Astrocyte of the spinal cord (primary cell): ENCODE results near the gene ARCN1.
A peak's percentile ranks its signal among the peaks of the same experiment; 100 is the strongest.

Experiments used
- DNase-seq: peaks from one replicate; pipeline ENCODE4 v3.0.0; 2011; ENCODE audit warnings: low read depth, low spot score
- H3K4me3 ChIP-seq: 2 replicates; pipeline ENCODE4 v1.5.1; 2011; ENCODE audit warnings: low read depth, mild to moderate bottlenecking, low read length, moderate library complexity
- in situ Hi-C: cut with HindIII; loops from 2 replicates; pipeline ENCODE4 v1.10.0; 2017; ENCODE audit warnings: low sequenced_read_pairs
- TF ChIP-seq, protein P1 (sequence below): IDR thresholded peaks from 2 replicates; pipeline ENCODE4 v1.5.1; 2012; ENCODE audit warnings: low read depth, mild to moderate bottlenecking, low read length, inconsistent platforms

Gene ARCN1

DNA sequence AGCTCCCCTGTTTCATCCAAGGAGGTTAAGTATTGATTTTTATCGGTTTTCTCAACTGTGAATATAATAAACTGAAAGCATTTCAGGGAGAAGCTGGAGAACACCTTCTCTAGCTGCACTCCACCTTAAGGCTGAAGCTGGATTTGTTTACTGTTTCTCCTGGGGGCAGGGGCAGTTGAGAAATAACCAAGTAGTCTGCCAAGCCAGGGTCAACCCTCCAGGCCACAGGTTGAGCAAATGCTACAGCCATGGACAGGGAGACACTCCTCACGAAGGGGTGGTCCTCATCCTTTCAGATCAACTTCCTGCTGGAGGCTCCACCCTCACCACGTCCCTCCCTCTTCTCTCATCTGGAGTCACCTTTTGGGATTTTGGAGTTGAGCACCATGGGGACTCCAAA lies 45.1 kb upstream of the ARCN1 start, which contains the start of gene TTC36:
TTC36 (plus strand) TSS at position 366 of the 400 bp plus-strand sequence; CDS start at position 387, 21 bp downstream.
- DNase-seq = no peak
- in situ Hi-C loops = no loop called here
- TF ChIP-seq, protein P1, sequence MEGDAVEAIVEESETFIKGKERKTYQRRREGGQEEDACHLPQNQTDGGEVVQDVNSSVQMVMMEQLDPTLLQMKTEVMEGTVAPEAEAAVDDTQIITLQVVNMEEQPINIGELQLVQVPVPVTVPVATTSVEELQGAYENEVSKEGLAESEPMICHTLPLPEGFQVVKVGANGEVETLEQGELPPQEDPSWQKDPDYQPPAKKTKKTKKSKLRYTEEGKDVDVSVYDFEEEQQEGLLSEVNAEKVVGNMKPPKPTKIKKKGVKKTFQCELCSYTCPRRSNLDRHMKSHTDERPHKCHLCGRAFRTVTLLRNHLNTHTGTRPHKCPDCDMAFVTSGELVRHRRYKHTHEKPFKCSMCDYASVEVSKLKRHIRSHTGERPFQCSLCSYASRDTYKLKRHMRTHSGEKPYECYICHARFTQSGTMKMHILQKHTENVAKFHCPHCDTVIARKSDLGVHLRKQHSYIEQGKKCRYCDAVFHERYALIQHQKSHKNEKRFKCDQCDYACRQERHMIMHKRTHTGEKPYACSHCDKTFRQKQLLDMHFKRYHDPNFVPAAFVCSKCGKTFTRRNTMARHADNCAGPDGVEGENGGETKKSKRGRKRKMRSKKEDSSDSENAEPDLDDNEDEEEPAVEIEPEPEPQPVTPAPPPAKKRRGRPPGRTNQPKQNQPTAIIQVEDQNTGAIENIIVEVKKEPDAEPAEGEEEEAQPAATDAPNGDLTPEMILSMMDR = no peak
- H3K4me3 ChIP-seq = no peak within 1 kb of the TSS

DNA sequence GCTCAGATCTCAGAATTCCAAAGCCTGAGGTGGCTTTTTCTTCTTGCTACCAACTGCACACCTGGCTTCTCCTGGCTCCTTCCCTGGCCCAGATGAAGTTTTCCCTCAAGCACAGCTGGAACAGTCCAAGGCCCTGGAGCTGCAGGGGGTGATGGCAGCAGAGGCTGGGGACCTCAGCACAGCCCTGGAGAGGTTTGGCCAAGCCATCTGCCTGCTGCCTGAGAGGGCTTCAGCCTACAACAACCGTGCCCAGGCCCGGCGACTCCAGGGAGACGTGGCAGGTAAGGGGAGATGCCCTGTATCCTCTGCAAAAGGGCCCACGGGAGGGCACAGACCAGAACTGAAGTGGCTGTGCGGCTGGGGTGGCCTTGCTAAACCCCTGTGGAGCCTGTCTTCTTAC lies 43.7 kb upstream of the ARCN1 start:
- in situ Hi-C loops = no loop called here
- TF ChIP-seq, protein P1 = no peak
- no peak for DNase-seq
- no peak overlapping the region for H3K4me3 ChIP-seq

DNA sequence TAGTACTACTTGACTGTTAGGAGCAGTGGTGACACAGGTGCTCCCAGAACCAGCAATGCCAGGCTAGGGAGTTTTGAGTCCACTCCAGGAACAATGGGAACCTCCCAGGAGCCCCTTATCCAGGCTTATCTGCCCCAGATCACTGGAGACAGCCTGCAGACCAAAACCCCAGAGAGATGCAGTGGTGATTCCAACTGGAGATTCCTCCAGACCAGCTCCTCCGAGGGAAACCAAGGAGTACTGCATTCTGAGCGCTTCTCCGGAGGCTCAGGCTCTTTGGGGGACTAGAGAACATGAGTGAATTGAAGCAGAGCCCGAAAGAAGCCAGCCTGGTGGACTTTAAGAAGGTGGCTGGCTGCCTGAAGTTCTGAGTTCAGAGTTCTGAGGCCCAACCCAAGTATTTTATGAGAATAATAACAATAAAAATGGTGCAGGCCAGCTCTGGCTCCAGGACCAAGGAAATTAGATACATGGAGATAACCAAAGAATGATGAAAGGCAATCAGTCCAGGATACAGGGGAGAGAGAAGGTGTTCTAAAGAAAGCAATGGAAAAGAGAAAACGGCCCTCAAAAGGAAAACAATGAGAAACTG lies 42.5 kb upstream of the ARCN1 start:
- in situ Hi-C loops = no loop called here
- peak overlapping the region; percentile 79 for H3K4me3 ChIP-seq
- TF ChIP-seq, protein P1 = no peak
- no peak for DNase-seq

DNA sequence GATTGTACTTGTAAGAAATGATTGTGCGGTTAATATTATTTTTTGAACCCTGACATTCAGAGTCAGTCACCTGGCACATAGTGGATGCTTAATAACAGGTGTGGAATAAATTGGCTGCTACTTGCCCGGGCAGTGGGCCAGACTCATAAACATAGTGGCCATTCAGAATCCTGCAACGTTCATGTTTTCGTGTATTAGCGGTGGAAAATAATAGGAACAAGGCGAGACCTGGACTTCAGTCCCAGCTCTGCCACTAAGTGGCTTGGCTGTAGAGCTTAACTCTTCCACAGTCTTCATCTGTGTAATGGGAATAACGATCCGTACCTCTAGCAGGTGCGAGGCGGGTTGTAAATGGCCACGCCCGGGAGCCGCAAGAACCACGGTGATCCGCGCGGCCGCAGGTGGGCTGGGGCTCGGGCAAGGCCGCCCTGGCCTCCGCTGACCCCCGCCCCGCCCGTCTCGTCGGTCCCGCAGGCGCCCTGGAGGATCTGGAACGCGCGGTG lies 42.0 kb upstream of the ARCN1 start:
- in situ Hi-C loops = no loop called here
- H3K4me3 ChIP-seq = peak overlapping the region; percentile 79
- TF ChIP-seq, protein P1 = no peak
- peak; percentile 6 for DNase-seq

DNA sequence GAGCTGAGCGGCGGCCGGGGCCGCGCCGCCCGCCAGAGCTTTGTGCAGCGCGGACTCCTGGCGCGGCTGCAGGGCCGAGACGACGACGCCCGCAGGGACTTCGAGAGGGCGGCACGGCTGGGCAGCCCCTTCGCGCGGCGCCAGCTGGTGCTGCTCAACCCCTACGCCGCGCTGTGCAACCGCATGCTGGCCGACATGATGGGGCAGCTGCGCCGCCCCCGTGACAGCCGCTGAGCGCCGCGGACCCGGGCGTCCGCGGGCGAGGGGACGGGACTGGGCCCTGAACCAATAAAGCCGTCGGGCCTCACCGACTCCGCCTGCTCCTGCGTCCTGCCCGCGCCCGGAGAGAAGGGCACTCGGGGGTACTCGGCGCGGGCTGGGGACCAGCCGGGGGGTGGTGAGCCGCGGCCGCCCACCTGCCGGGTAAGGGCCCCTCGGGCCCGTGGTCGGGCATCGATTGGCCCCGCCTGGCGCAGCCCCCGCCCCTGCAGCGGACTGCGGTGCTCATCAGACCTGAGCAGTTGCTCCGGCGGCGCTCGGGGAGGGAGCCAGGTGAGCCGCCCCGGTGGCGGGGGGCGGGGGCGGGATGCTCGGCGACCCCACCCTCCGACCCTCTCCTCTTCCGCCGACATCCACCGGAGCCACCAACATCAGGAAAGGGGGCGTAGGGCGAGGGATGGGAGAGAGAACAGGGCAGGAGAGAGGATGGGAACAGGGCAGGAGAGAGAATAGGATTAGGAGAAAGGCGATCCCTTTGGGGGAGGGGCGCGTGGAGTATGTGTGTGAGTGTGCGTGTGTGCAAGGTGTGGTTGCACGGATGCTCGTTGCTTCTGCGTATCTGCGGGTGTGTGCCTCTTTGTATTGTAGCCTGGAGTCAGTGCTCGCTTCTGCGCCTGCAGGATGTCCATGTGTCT lies 41.3 kb upstream of the ARCN1 start, which contains the start of gene TMEM25:
TMEM25 (plus strand) TSS at position 510 of the 914 bp plus-strand sequence. CDS start 610 bp downstream, outside the sequence.
- TF ChIP-seq, protein P1 = no peak
- in situ Hi-C loops = no loop called here
- peak within 1 kb of the TSS; percentile 79 for H3K4me3 ChIP-seq
- DNase-seq = peak; percentile 61

DNA sequence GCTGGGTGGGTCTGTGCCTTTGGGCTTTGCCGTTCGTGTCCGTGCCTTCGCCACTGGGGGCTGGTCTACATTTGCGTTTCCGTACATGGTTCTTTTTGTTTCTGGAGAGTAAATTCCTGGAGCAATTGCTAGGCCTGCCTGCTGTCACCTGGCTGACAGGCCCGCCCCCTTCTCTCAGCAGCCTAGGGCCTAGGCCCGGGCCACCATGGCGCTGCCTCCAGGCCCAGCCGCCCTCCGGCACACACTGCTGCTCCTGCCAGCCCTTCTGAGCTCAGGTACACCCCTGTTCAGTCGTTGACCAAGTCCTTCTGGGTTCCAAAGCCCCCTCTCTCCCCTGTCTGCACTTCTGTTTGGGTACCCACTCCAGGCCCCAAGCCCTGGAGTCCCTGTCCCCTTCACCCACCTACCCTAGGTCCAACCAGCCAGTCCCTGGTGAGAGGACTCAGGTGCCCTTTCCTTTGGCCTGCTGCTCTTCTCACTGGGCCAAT lies 40.6 kb upstream of the ARCN1 start:
- TF ChIP-seq, protein P1 = no peak
- H3K4me3 ChIP-seq = peak overlapping the region; percentile 79
- in situ Hi-C loops = no loop called here
- DNase-seq = no peak
